22Rv1 (cell line): ENCODE measurements around the gene CEP57.

ENCODE experiments used
- CTCF ChIP-seq: fragments of 450-650 bp; IDR thresholded peaks from 2 replicates; pipeline ENCODE4 v1.5.1; 2017; ENCODE audit warnings: mild to moderate bottlenecking
- ZFX ChIP-seq: fragments of 450-650 bp; IDR thresholded peaks from 2 replicates; pipeline ENCODE4 v1.6.1; 2017; ENCODE audit warnings: antibody characterized with exemption, borderline replicate concordance

GRCh38 chr11:95800438-95800837, 10.1 kb downstream of the CEP57 start:
- TF ChIP-seq CTCF (no peak), ZFX (no peak)
